ENCODE results near the gene CDC34. TPM values are rescaled to one million over a fixed set of nuclear protein-coding genes. Genes with fewer than 3 reads are reported as not detected.

The CDC34 gene
- total RNA-seq, 1 donor from 2014 or later, result 96.5 TPM

GRCh38 chr19:498977-499623, 32.5 kb upstream of the CDC34 start:
- no peak overlapping the region for H3K27ac ChIP-seq (replicated peaks)
- no peak for TF ChIP-seq CTCF (IDR thresholded peaks at IDR 0.05; ENCODE audit: borderline replicate concordance)
- H3K9me3 ChIP-seq (replicated peaks), result no peaks in the 10 kb centered on the region
- peaks cover 54% of the 10 kb centered on the region for H3K27me3 ChIP-seq (ENCODE audit: low read depth)
- DNase-seq, result no peak
- intact Hi-C loops (cut with micrococcal nuclease), result no loop called here
- peaks cover 25% of the 10 kb centered on the region for H3K4me1 ChIP-seq
- no peaks in the 10 kb centered on the region for H3K36me3 ChIP-seq
- no peak overlapping the region for H3K4me3 ChIP-seq

- peaks cover 43% of the 10 kb centered on the region for H3K27me3 ChIP-seq (ENCODE audit: low read depth)
- H3K36me3 ChIP-seq, result no peaks in the 10 kb centered on the region
- no peak overlapping the region for H3K4me3 ChIP-seq
- DNase-seq, result no peak
- TF ChIP-seq CTCF (IDR thresholded peaks at IDR 0.05; ENCODE audit: borderline replicate concordance), result no peak
- no peaks in the 10 kb centered on the region for H3K9me3 ChIP-seq (replicated peaks)
- intact Hi-C loops (cut with micrococcal nuclease), result no loop called here
- H3K27ac ChIP-seq (replicated peaks), result no peak overlapping the region
- H3K4me1 ChIP-seq, result peaks cover 18% of the 10 kb centered on the region
Observed at GRCh38 chr19:501646-502045, 29.9 kb upstream of the CDC34 start.

- H3K36me3 ChIP-seq, result peaks cover 3% of the 10 kb centered on the region
- no peaks in the 10 kb centered on the region for H3K9me3 ChIP-seq (replicated peaks)
- H3K4me1 ChIP-seq, result peaks cover 26% of the 10 kb centered on the region
- H3K27ac ChIP-seq (replicated peaks), result no peak overlapping the region
- peaks cover 18% of the 10 kb centered on the region for H3K27me3 ChIP-seq (ENCODE audit: low read depth)
- no peak for DNase-seq
- TF ChIP-seq CTCF (IDR thresholded peaks at IDR 0.05; ENCODE audit: borderline replicate concordance), result no peak
- intact Hi-C loops (cut with micrococcal nuclease), result no loop called here
- H3K4me3 ChIP-seq, result no peak overlapping the region
Observed at GRCh38 chr19:504616-505015, 26.9 kb upstream of the CDC34 start.

GRCh38 chr19:506404-507285, 24.9 kb upstream of the CDC34 start:
- Histone ChIP-seq H3K27me3 (ENCODE audit: low read depth) (no peaks in the 10 kb centered on the region), H3K4me1 (peaks cover 40% of the 10 kb centered on the region), H3K27ac (replicated peaks) (peak overlapping the region; percentile 94), H3K4me3 (peak overlapping the region; percentile 85), H3K36me3 (peaks cover 5% of the 10 kb centered on the region), H3K9me3 (replicated peaks) (no peaks in the 10 kb centered on the region)
- intact Hi-C loops (cut with micrococcal nuclease), result no loop called here
- DNase-seq, result peak; percentile 96
- TF ChIP-seq CTCF (IDR thresholded peaks at IDR 0.05; ENCODE audit: borderline replicate concordance), result peak; percentile 99

GRCh38 chr19:507286-508203, 24.0 kb upstream of the CDC34 start, which contains the start of gene TPGS1:
TSS of gene TPGS1 (plus strand) at chr19:507497. CDS start at chr19:507507, 10 bp downstream.
- H3K4me1 ChIP-seq, result peaks cover 40% of the 10 kb centered on the region
- H3K9me3 ChIP-seq (replicated peaks), result no peaks in the 10 kb centered on the region
- peak; percentile 92 for DNase-seq
- intact Hi-C loops (cut with micrococcal nuclease), result no loop called here
- no peaks in the 10 kb centered on the region for H3K27me3 ChIP-seq (ENCODE audit: low read depth)
- no peak for TF ChIP-seq CTCF (IDR thresholded peaks at IDR 0.05; ENCODE audit: borderline replicate concordance)
- H3K36me3 ChIP-seq, result peaks cover 5% of the 10 kb centered on the region
- peak within 1 kb of the TSS; percentile 94 for H3K27ac ChIP-seq (replicated peaks)
- H3K4me3 ChIP-seq, result peak within 1 kb of the TSS; percentile 85
